Measurements from ENCODE around the gene LRCOL1. TPM values are rescaled to one million over a fixed set of nuclear protein-coding genes. Genes with fewer than 3 reads are reported as not detected.

The LRCOL1 gene
- total and polyA plus RNA-seq, 4 donors = 0.98 to 1.8 (median 1.3) TPM

GRCh38 chr12:132593938-132594358, 16.4 kb downstream of the LRCOL1 start:
- Histone ChIP-seq H3K9ac (ENCODE audit: insufficient read depth in 1 of 2, low read length in 2 of 2) (no peak overlapping the region), H3K4me3 (no peak overlapping the region), H3K27ac (ENCODE audit: low read depth in 1 of 2, low read length in 1 of 2) (no peak overlapping the region), H3K36me3 (ENCODE audit: control insufficient read depth in 4 of 4, insufficient read depth in 4 of 4, low read length in 4 of 4) (no peaks in the 10 kb centered on the region), H3K4me1 (ENCODE audit: control insufficient read depth in 5 of 5, insufficient read depth in 5 of 5, low read length in 5 of 5) (peaks cover 0 to 10% (median 6%) of the 10 kb centered on the region in 5 donors), H3K9me3 (ENCODE audit: control insufficient read depth in 4 of 4, insufficient read depth in 3 of 4, low read length in 3 of 4) (peaks cover 0 to 2% (median 0%) of the 10 kb centered on the region in 4 donors), H3K27me3 (ENCODE audit: control insufficient read depth in 3 of 3, insufficient read depth in 3 of 3, low read length in 2 of 3) (no peaks in the 10 kb centered on the region)
- WGBS, 2 donors = 22 to 45% methylated on average over 11 of the region's 11 CpGs
- ATAC-seq (ENCODE audit: insufficient read depth, low FRiP score) (peak; percentile 91), DNase-seq (peak; percentile 91 to 96 (median 94))
- no peak for TF ChIP-seq CTCF (IDR thresholded peaks at IDR 0.05; ENCODE audit: control extremely low read depth, extremely low read depth)

- 54 to 71% methylated on average over 18 of the region's 18 CpGs for WGBS, 2 donors
- H3K4me3 ChIP-seq = no peak overlapping the region
- H3K27me3 ChIP-seq (ENCODE audit: control insufficient read depth in 3 of 3, insufficient read depth in 3 of 3, low read length in 2 of 3) = no peaks in the 10 kb centered on the region
- no peak overlapping the region for H3K27ac ChIP-seq (ENCODE audit: low read depth in 1 of 2, low read length in 1 of 2)
- no peak overlapping the region for H3K9ac ChIP-seq (ENCODE audit: insufficient read depth in 1 of 2, low read length in 2 of 2)
- H3K4me1 ChIP-seq (ENCODE audit: control insufficient read depth in 5 of 5, insufficient read depth in 5 of 5, low read length in 5 of 5) = peaks cover 0 to 10% (median 6%) of the 10 kb centered on the region in 5 donors
- H3K9me3 ChIP-seq (ENCODE audit: control insufficient read depth in 4 of 4, insufficient read depth in 3 of 4, low read length in 3 of 4) = peaks cover 0 to 3% (median 0%) of the 10 kb centered on the region in 4 donors
- DNase-seq = no peak
- H3K36me3 ChIP-seq (ENCODE audit: control insufficient read depth in 4 of 4, insufficient read depth in 4 of 4, low read length in 4 of 4) = no peaks in the 10 kb centered on the region
- no peak for TF ChIP-seq CTCF (IDR thresholded peaks at IDR 0.05; ENCODE audit: control extremely low read depth, extremely low read depth)
- no peak for ATAC-seq (ENCODE audit: insufficient read depth, low FRiP score)
Observed at GRCh38 chr12:132593521-132593920, 16.9 kb downstream of the LRCOL1 start.

- no peak for TF ChIP-seq CTCF (IDR thresholded peaks at IDR 0.05; ENCODE audit: control extremely low read depth, extremely low read depth)
- Histone ChIP-seq H3K4me1 (ENCODE audit: control insufficient read depth in 5 of 5, insufficient read depth in 5 of 5, low read length in 5 of 5) (peaks cover 0 to 10% (median 6%) of the 10 kb centered on the region in 5 donors), H3K27ac (ENCODE audit: low read depth in 1 of 2, low read length in 1 of 2) (no peak overlapping the region), H3K4me3 (no peak overlapping the region), H3K27me3 (ENCODE audit: control insufficient read depth in 3 of 3, insufficient read depth in 3 of 3, low read length in 2 of 3) (no peaks in the 10 kb centered on the region), H3K36me3 (ENCODE audit: control insufficient read depth in 4 of 4, insufficient read depth in 4 of 4, low read length in 4 of 4) (no peaks in the 10 kb centered on the region), H3K9ac (ENCODE audit: insufficient read depth in 1 of 2, low read length in 2 of 2) (no peak overlapping the region), H3K9me3 (ENCODE audit: control insufficient read depth in 4 of 4, insufficient read depth in 3 of 4, low read length in 3 of 4) (peaks cover 0 to 3% (median 0%) of the 10 kb centered on the region in 4 donors)
- ATAC-seq (ENCODE audit: insufficient read depth, low FRiP score) (no peak), DNase-seq (no peak)
- 90 to 91% methylated on average over 21 of the region's 21 CpGs for WGBS, 2 donors
Observed at GRCh38 chr12:132593071-132593470, 17.3 kb downstream of the LRCOL1 start.

Measured in lung (tissue), 12 donors.